NCI-H1930 (cell line): ENCODE results near the gene TEKT4.
"Not testable (repeated sequence)": the region's sequence is repeated elsewhere in the genome, so short reads cannot be mapped to it uniquely, and the experiment has no call there.

Source experiments
- DNase-seq, 2 experiments: peaks; one replicate each; lab custom pipeline; 2025; lab: John Stamatoyannopoulos, UW

Gene TEKT4

GRCh38 chr2:94875820-94876522 lies 4.7 kb downstream of the TEKT4 start:
- no peak for DNase-seq

DNA sequence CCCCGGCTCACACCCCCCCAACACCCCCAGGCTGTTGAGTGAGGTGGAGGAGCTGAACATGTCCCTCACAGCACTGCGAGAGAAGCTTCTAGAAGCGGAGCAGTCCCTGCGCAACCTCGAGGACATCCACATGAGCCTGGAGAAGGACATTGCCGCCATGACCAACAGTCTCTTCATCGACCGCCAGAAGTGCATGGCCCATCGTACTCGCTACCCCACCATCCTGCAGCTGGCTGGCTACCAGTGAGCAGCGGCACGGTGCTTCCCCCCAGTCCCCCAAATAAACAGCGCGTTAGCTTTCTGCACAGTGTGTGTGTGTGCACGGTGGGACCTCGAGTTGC lies 5.3 kb downstream of the TEKT4 start:
- no peak for DNase-seq

DNA sequence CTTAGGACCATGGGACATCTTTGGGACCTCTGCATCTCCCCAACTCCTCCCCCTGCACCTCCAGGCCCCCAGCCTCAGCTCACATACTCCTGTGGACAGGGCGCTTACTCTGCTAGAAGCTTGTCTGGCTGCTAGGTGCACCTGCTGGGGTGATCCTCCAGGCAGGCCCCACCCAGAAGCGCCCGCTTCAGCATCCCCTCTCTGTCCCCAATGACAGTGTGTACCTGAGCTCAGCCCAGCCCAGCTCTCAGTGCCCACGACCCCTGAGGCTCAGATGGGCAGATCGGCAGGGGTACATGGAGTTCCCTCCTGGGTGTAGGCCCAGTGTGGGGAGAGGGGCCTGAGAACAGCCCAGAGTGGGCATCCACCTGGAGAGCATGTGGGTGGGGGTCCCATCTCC lies 5.9 kb downstream of the TEKT4 start:
- DNase-seq: no peak

- DNase-seq: not testable (repeated sequence)
These were observed 7.3 kb downstream of the TEKT4 start for GRCh38 chr2:94878575-94878974.

DNA sequence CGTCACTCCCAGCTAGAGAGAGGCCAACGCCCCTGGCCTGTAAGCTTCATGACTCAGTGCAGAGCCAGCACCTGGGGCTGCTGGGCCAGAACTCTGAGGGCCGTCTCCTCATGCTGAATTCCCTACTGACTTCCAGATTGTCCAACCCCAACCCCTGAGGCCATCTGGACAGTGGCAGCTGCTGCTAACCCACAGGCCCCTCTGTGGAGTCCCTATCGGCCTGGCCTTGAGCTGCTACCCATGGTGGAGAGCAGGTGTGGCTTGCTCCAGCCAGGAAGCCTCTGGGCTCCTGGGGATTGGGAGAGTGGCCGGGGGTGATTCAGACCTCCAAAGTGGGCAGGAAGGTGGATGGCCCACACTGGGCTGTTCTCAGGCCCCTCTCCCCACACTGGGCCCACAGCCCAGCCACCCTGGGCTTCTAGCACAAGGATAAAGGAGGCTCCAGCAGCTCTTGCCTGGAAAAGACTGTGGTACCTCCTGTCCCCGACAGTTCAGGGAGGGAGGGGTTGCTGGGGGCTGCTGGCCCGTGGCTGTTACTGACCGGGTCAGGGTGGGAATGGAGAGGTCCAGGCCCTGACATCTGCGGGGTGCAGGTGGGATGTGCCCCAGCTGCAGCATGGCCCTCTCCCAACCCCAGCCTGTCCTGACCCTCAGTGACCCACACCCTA lies 8.2 kb downstream of the TEKT4 start:
- DNase-seq: no peak

DNA sequence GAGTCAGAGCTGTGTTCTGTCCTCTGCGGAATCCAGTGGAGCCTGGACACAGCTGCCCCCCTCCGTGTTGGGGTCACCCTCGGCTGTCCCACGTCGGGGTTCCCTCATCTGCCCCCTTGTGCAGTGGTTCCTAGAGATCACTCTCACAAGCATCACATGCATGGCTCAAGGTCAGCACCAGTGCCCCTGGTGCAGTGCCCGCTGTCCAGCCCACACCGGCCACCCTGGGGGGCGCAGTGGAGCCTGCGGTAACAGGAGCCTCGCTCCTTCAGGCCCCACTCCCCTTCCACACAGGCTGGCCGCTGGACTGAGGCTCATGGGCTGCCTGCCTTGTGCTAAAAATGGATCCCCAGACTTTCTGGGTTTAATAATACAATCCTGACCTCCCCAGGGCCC lies 8.8 kb downstream of the TEKT4 start:
- DNase-seq: no peak

GRCh38 chr2:94880507-94880906 lies 9.3 kb downstream of the TEKT4 start:
- DNase-seq: no peak

- DNase-seq: no peak
These were observed 9.8 kb downstream of the TEKT4 start for GRCh38 chr2:94881070-94881469.

DNA sequence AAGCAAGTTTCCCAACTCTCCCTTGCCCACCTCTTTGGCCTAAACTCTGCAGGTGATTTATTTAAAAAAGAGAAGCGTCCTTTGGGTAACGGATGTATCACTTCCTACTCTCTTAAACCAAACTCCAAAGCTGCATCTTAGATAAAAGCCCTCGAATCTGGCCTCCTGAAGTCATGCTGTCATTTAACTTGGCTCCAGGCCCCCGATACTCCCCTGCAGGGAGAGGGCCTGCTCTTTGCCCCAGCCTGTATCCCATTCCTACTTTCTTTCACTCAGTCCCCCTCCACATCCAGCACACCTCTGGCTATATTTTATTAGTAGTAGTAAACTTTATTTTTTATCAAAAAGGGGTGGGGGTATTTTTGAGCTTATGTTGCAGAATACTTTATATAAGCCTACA lies 19.0 kb downstream of the TEKT4 start:
- no peak for DNase-seq

- DNase-seq: not testable (repeated sequence)
These were observed 24.0 kb downstream of the TEKT4 start for GRCh38 chr2:94895273-94895672.

GRCh38 chr2:94906976-94907375 lies 35.7 kb downstream of the TEKT4 start:
- not testable (repeated sequence) for DNase-seq

- no peak for DNase-seq
These were observed 52.0 kb downstream of the TEKT4 start for GRCh38 chr2:94923196-94923595.

DNA sequence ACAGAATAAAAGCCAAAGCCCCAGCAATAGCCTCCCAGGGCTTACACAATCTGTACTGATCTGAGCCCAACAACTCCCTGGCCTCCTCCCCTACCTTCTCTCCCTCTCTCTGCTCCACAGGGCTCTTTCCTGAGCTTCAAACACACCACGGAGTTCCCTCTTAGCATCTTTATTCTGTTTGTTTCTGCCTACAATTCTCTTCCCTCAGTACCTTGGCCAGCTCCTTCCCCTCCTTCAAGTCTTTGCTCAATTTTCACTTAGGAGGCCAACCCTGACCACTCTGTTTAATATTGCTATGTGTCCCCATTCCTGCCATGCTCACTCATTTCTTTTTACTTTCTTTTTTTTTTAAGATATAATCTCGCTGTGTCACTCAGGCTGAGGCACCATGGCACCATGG lies 53.8 kb downstream of the TEKT4 start:
- DNase-seq: not testable (repeated sequence)
